HG03025 (cell line): Measurements from ENCODE around the gene AHI1.
A peak's percentile ranks its signal among the peaks of the same experiment; 100 is the strongest.

ENCODE experiments used
- ATAC-seq: cut with Tn5 transposase; IDR thresholded peaks from one replicate; pipeline ENCODE4 v1.9.1; 2021; ENCODE audit warnings: mild to moderate bottlenecking, moderate library complexity; ENCODE audit not compliant: unreplicated experiment, low FRiP score

AHI1 gene

DNA sequence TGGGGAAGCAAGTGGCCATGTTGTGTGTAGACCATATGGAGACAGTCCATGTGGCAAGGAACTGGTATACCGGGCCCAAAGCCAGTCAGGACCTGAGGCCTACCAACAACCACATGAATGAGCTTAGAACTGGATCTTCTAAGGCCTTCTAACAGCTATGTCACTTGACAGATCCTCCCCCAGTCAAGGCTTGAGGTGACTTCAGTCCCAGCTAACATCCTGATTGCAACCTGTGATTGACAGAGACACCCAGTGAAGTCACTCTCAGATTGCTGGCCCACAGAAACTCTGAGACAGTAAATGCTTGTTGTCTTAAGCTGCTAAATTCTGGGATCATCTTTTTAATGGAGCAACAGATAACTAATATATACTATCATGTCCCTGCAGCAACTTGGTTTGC lies 32.9 kb downstream of the AHI1 start:
- ATAC-seq: peak; percentile 82

DNA sequence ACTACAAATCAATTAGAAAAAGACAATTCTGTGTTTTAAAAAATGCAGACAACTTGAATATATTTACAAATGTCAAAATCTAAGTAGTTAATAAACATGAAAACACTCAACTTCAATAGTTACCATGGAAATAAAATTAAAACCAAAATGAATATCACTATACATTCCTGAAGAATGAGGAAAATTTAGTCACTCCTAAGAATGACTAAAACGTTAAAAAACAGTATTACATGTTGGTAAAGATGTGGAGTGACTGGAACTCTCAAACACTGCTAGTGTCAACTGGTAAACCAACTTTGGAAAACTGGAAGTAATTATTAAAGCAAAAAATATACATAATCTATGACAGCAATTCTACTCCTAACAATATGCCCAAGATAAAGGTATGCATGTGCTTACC lies 36.3 kb downstream of the AHI1 start:
- no peak for ATAC-seq

DNA sequence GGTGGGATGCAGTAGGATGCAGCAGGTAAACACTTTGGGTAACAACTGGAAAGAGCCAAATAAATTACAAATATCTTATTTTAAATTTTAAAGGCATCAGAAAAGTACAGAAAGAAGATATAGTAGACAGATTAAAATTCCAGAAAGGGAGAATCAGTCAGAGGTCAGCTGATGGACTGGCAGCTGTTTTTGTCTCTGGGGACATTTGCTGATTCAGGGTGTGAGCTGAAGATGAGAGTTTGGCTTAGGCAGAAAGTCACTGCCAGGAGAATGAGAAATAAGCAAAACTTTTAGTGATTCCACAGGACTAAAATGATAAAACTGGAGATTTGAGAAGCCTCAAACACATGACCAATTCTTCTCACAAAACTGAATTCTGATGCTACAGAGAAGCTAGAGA lies 39.5 kb downstream of the AHI1 start:
- ATAC-seq: no peak

DNA sequence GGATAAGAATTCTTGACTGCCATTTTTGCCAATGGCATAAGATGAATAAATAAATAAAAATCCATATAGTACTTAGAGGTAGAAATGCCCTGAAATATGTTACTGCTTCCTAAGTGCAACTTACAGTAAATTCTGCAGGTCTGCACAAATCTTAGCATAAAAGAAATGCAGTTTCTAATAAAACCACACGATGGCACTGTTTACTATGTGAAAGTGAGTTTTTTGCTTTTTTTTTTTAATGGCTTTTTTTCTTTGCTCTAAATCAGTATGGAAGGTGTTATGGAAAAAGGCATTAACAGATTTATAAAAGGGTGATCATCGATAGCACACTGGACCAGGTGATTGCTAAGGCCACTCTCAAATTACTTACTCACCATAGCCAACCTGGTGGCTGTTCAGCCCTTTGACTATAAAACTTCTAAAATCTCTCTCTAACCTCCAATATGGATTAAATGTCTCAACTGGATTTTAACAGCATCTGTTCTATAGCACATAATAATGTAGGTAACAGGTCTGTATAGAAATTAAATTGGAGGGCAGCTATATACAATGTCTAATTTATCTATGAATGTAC lies 45.8 kb downstream of the AHI1 start:
- ATAC-seq: no peak

DNA sequence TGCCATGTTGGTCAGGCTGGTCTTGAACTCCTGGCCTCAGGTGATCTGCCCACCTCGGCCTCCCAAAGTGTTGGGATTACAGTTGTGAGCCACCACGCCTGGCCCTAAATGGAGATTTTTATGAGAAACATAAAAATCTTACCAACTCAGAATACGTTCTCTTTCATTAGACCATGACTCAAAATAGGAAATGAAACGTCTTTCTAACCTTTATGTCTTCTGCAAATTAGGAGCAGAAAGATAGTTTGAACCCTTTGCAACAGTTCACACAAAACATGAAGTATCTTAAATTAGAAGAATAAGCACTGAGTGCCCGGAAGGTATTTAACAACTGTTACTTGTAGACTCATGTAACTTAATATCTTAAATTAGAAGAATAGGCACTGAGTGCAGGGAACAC lies 48.3 kb downstream of the AHI1 start:
- ATAC-seq: no peak

DNA sequence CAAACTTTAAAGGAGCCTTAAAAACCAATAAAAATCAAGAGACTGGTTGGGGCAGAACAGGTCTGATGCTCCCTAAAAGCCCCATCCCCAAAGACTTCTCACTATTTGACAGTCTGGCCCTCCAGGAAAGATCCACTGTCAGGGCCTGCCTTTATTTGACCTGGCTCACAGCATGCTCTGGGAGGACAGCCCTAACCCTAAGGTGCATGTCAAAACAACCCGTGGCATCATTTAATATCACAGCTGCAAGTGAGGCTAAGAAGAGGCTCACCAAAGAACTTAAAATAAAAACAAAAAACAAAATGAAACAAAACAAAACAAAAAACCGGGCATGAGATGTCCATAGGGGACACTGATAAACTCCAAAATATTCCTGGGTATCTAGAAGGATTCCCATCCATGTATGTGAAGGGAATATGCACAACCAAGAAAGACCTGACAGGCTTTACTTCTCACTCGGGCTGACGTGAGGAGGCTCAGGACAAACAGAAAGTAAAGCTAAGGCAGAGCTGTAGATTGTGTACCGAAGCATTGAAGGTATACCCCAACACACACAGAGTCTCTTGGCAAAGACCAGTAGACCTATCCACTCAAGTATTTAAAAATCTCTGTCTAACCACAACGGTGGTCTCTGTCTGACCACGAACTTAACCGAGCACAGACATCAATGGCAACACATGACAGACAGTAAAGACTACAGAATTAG lies 57.3 kb downstream of the AHI1 start:
- ATAC-seq: peak; percentile 72

DNA sequence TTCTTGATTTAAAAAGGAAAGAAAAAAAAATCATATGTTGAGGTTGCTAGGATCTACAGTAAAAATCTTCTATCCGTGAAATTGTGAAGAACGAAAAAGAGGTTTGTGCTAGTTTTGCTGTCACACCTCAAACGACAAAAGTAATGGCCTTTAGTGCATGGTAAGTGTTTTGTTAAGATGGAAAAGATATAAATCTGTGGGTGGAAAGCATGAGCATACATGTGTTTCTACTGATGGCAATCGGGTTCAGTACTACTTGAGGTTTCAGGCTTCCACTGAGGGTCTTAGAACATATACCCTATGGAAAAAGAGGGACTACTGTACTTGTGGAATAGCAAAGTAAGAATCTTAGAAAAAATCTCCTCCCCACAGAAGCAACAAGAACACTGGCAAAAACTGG lies 58.0 kb downstream of the AHI1 start:
- ATAC-seq: no peak

DNA sequence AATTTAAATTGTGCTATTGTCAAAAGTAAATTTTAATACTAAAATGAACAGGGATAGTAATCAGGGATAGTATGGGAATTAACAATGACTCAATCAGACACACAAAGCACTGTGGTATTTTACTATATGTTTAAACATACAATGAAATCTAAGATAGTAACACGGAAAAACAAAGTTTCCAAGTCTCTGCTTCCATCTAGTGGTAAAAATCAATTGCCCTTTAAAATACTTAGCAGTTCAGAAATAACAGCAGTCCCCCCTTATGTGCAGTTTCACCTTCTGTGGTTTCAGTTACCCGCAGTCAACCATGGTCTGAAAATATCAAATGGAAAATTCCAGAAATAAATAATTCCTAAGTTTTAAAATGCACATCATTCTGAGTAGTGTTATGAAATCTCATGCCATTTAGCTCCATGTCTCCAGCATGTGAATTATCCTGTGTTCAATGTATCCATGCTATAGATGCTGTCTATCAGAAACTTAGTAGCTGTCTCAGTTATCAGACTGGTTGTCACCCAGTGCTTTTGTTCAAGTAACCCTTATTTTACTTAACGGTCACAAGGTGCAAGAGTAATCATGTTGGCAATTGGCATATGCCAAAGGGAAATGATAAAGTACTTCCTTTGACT lies 58.5 kb downstream of the AHI1 start:
- no peak for ATAC-seq

DNA sequence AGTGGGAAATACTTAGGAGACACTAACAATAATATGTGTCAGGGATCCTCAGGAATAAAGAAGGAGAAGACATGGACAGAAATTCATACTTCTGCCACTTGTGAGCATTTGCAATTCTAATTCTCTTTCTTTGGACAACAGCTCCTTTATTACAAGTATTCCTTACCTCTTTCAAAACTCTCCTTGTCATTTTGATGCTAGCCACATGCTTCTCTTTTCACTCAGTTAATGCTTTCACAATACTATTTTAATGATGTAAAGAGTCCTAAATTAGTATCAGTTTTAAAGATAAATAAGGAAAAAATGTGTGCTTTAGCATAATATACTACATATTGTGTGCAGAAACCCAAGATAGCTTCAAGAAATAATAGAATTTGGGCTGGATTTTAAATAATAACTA lies 62.5 kb downstream of the AHI1 start:
- no peak for ATAC-seq

DNA sequence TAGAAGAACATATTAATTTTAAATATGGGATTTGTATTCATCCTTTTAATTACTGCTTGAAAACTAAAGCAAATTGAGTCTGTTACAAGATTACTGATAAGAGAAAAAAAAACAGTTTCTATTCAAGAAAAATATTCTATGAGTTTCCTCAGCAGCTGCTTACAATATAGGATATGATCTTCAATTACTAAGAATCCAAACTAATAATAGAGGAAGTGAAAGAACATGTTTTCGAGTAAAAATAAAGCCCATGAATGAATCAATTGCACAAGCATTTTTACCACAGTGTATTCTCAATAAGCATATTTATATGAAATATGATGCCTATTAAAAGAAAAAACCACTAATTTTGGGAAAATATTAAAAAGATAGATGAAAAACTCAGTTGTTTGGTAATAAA lies 63.4 kb downstream of the AHI1 start:
- no peak for ATAC-seq

DNA sequence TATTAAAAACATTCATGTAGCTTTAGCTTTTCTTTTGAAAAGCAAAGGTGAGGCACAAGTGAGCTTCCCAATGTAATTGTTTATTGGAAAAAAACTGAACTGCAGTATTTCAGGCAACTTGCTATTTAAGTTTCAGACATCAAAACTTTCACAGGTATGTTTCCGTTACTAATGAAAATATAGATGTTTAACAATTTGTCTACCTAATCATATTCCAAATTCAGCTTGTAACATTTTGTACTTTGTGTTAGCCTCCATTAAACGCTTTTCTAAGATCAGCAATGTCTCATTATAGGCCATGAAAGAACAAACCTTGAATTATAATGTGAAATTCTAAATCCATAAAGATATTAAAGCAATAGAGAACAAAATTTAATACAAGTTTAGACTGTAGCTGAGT lies 69.5 kb downstream of the AHI1 start:
- no peak for ATAC-seq

DNA sequence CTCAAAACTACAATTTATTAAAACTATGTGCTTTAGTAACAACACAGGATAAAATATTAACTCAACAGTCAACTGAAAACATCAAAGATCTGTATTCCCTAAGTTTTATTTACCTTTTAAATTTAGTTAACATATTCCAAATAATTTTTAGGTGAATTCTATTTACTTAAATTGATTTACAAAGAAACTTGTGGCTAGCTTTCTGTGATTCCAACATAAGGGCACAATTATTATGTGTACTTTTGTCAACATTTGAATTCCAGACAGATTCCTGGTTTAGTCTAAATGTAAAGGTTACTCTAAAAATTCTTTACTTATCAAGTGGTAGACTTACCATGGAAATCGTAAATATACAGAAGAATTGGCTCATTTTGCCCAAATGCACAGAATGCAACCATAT lies 70.7 kb downstream of the AHI1 start:
- no peak for ATAC-seq

DNA sequence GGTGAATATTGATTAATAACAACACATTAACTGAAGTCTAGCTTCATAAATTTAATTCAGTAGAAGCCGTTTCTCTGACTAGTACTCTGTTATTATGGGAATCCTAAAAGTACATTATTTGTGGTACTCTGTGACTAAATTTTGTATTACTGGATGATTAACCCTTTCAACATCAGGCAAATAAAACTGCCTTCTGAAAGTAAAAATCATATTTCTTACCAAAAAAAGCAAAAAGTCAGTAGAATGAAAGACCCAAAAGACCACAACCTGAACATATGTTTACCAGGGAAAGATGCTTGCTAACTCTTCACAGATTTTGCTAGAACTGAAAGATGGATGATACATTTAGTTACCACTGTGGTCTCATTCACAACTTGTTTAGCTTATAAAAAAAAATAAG lies 73.2 kb downstream of the AHI1 start:
- no peak for ATAC-seq

DNA sequence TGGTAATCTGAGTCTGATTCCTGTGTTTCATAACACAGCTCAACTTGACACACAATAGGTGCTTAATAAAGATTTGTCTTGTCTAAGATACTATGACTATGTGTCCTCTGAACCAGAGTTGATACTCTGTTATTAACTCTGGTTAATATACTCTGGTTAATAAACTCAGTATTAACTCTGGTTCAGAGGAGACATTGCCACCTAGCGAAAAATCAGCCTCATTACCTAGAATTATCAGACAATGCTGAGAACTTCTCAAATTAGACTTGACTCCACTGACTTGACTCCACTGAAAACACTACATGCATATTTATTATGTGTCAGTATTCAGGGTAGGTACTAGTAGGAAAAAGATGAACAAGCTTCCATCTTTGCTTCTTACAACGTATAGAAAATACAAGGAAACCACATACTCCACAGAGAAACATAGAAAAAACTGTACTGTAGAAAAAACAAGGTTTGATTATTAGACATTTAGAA lies 73.9 kb downstream of the AHI1 start:
- peak; percentile 80 for ATAC-seq

DNA sequence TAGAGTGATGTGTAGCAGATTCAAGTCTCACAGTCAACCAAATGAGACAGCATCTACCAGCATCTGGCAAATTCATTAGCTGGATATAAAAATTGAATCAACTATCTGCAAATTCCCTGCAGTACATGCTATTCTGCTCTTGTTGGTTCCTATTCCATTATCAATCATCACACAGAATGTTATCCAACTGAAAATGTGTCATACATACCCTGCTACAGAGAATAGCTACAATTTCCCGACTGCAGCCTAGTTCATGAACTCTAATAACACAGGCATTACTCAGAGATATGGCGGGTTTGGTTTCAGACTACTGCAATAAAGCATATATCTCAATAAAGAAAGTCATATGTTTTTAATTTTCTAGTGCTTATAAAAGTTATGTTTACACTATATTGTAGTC lies 78.4 kb downstream of the AHI1 start:
- ATAC-seq: no peak

DNA sequence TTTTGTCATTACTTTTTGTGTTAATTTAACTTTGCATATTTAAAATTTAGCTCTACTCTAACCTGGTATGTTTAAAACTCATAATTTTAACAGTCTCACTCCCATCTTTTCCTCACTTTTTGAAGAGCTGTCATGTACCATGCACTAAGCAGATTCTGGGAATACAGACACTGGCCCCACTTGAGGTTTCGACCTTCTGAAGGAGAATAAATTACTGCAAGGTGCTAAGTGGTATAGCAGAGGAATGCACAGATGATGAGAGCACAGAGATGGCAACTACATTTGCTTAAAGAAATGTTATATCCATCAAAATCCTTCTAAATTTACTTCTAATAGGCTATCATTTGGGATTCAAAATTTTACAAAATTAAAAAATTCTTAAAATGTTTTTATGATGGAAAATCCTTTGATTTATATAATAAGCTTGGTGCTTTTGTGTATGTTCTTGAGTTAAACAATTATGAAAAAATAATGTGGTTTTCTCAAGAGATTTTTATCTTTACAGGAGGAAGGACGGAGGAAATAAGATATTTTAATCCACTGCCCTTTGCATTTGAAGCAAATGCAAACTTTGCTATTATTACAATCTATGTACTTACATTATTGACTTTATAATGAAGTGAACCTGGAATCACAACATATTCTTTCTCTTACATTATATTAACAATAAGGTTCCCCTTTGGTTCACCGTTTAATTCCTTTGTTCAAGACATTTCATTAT lies 79.3 kb downstream of the AHI1 start:
- no peak for ATAC-seq

DNA sequence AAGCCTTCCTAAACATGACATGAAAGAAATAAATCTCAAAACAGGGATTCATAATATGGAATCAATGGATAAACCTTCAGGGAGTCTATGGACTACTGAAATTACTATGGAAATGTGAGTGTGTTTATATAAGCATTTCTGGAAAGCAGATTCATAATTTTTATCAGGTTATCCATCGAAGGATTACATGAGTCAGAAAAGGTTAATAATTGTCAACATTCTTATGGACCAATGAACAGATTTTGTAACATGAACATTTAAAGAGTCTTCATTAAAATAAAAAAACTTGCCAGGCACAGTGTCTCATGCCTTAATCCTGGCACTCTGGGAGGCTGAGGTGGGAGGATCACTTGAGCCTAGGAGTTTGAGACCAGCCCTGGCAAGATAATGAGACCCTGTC lies 84.8 kb downstream of the AHI1 start:
- no peak for ATAC-seq

DNA sequence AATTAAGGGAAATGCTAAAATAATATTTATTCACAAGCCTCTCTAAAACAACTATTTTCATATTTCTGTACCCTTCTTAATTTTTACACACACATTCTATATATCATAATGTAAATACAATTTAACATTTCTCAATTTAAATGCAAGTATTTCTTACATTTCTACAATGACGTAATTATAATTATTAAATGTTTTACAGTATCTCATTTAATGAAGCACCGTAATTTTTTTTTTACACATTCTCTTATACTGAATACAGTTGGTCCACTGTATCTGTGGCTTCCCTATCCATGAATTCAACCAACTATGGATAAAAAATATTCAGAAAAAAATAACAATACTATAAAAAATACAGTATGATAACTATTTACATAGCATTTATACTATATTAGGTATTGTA lies 85.7 kb downstream of the AHI1 start:
- ATAC-seq: no peak

DNA sequence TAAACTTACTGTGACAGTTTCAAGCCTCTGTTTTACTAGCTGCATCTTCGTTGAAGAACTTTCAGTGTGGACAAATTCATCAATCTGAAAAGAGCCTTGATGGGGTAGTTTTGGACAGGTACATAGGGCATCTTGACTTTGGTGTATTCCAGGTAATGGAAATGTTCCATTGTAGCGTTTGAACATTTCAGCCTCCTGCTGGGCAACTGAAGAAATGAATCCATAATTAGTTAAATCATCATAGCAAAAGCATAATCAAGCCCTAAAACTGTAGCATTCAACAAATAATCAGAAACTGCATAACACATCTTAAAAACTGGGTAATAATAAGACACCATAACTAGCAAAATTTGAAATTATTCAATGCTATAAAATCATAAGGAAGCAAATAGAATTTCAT lies 86.2 kb downstream of the AHI1 start:
- no peak for ATAC-seq

DNA sequence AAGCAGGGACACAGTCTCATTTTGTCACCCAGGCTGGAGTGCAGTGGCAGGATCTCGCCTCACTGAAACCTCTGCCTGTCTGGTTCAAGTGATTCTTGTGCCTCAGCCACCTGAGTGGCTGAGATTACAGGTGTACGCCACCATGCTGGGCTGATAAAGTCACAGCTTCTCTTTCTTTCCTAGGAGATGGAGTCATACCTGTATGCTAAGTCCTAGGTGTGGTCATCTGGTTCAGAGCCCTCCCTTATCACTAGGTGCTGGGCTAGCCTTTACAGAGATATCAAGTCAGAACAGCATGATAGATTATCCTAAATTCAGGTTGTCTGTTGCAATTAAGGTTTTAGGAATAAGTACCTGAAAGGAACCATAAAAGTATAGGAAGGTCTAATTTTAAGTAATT lies 86.7 kb downstream of the AHI1 start:
- no peak for ATAC-seq

DNA sequence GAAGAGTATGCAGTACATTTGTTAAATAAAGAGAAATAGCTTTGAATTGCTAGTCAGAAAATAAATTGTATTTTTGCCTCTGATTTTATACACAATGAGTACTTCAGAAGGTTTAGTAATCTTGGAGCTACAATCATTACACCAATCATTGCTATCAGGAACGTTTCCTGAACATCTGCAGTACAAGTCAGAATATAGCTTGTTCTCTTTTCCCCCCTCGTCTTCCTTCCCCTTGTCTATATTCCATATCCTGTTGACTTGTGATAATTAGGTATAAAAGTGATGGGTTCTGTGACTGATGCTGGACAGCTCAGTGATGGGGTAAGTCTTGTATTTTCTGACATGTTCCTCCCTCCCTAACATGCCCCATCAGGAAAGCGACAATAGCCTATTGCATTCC lies 94.0 kb downstream of the AHI1 start:
- no peak for ATAC-seq

DNA sequence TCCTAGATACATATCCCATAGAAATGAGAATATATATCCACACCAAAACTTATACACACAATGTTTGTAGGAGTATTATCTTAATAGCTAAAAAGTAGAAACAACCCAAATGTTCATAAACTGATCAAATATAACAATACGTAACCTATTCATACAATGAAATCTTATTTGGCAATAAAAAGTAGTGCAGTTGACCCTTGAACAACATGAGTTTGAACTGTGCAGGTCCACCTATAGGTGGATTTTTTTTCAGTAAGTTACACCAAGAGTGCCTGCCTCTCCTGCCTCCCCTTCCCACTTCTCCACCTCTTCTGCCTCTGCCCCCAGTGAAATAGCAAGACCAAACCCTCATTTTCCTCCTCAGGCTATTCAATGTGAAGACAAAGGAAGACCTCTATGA lies 95.2 kb downstream of the AHI1 start:
- ATAC-seq: no peak
